ENCODE results near the gene SAYSD1. TPM values are rescaled to one million over a fixed set of nuclear protein-coding genes. Genes with fewer than 3 reads are reported as not detected.

The SAYSD1 gene
- total and polyA plus RNA-seq, 5 donors from 2014 or later: 20.6 to 33.6 (median 24.1) TPM

GRCh38 chr6:39077882-39078594, 36.9 kb downstream of the SAYSD1 start:
- Histone ChIP-seq H3K9me3 (ENCODE audit: control insufficient read depth in 2 of 2, low read length in 2 of 2) (no peaks in the 10 kb centered on the region), H3K27ac (ENCODE audit: insufficient read depth, low read length, poor library complexity, severe bottlenecking) (no peak overlapping the region), H3K4me1 (ENCODE audit: control insufficient read depth, insufficient read depth, low read length, poor library complexity, severe bottlenecking) (no peaks in the 10 kb centered on the region), H3K27me3 (ENCODE audit: control insufficient read depth, insufficient read depth, low read length) (no peaks in the 10 kb centered on the region), H3K4me3 (ENCODE audit: low read depth, low read length) (no peak overlapping the region), H3K36me3 (ENCODE audit: control insufficient read depth, insufficient read depth, low read length) (no peaks in the 10 kb centered on the region)
- Mint-ChIP-seq H3K36me3 (no peaks in the 10 kb centered on the region), H3K27me3 (peaks cover 4% of the 10 kb centered on the region), H3K9me3 (no peaks in the 10 kb centered on the region), H3K27ac (no peak overlapping the region), H3K4me1 (no peaks in the 10 kb centered on the region), H3K4me3 (no peak overlapping the region)
- DNase-seq: no peak
- ATAC-seq (ENCODE audit: low read depth in 2 of 2): no peak

GRCh38 chr6:39076623-39077535, 38.1 kb downstream of the SAYSD1 start:
- DNase-seq: no peak
- Histone ChIP-seq H3K27me3 (ENCODE audit: control insufficient read depth, insufficient read depth, low read length) (no peaks in the 10 kb centered on the region), H3K36me3 (ENCODE audit: control insufficient read depth, insufficient read depth, low read length) (no peaks in the 10 kb centered on the region), H3K4me3 (ENCODE audit: low read depth, low read length) (no peak overlapping the region), H3K4me1 (ENCODE audit: control insufficient read depth, insufficient read depth, low read length, poor library complexity, severe bottlenecking) (no peaks in the 10 kb centered on the region), H3K9me3 (ENCODE audit: control insufficient read depth in 2 of 2, low read length in 2 of 2) (no peaks in the 10 kb centered on the region), H3K27ac (ENCODE audit: insufficient read depth, low read length, poor library complexity, severe bottlenecking) (no peak overlapping the region)
- no peak for ATAC-seq (ENCODE audit: low read depth in 2 of 2)
- H3K9me3 Mint-ChIP-seq: no peaks in the 10 kb centered on the region
- no peak overlapping the region for H3K4me3 Mint-ChIP-seq
- H3K36me3 Mint-ChIP-seq: no peaks in the 10 kb centered on the region
- H3K4me1 Mint-ChIP-seq: no peaks in the 10 kb centered on the region
- no peak overlapping the region for H3K27ac Mint-ChIP-seq
- H3K27me3 Mint-ChIP-seq: peaks cover 4% of the 10 kb centered on the region

- no peak overlapping the region for H3K4me3 ChIP-seq (ENCODE audit: low read depth, low read length)
- no peak for ATAC-seq (ENCODE audit: low read depth in 2 of 2)
- Mint-ChIP-seq H3K4me3 (no peak overlapping the region), H3K4me1 (no peaks in the 10 kb centered on the region), H3K27me3 (peaks cover 4% of the 10 kb centered on the region), H3K27ac (no peak overlapping the region), H3K36me3 (no peaks in the 10 kb centered on the region), H3K9me3 (no peaks in the 10 kb centered on the region)
- H3K4me1 ChIP-seq (ENCODE audit: control insufficient read depth, insufficient read depth, low read length, poor library complexity, severe bottlenecking): no peaks in the 10 kb centered on the region
- H3K27ac ChIP-seq (ENCODE audit: insufficient read depth, low read length, poor library complexity, severe bottlenecking): no peak overlapping the region
- H3K27me3 ChIP-seq (ENCODE audit: control insufficient read depth, insufficient read depth, low read length): no peaks in the 10 kb centered on the region
- no peaks in the 10 kb centered on the region for H3K36me3 ChIP-seq (ENCODE audit: control insufficient read depth, insufficient read depth, low read length)
- H3K9me3 ChIP-seq (ENCODE audit: control insufficient read depth in 2 of 2, low read length in 2 of 2): no peaks in the 10 kb centered on the region
- DNase-seq: no peak
These were observed 39.0 kb downstream of the SAYSD1 start for GRCh38 chr6:39075807-39076622.

- Mint-ChIP-seq H3K9me3 (no peaks in the 10 kb centered on the region), H3K4me3 (peak overlapping the region in 1 of 4 donors; percentile 33), H3K36me3 (no peaks in the 10 kb centered on the region), H3K27me3 (peaks cover 4% of the 10 kb centered on the region), H3K4me1 (no peaks in the 10 kb centered on the region), H3K27ac (no peak overlapping the region)
- ATAC-seq (ENCODE audit: low read depth in 2 of 2) (no peak), DNase-seq (no peak)
- Histone ChIP-seq H3K36me3 (ENCODE audit: control insufficient read depth, insufficient read depth, low read length) (no peaks in the 10 kb centered on the region), H3K9me3 (ENCODE audit: control insufficient read depth in 2 of 2, low read length in 2 of 2) (no peaks in the 10 kb centered on the region), H3K27ac (ENCODE audit: insufficient read depth, low read length, poor library complexity, severe bottlenecking) (no peak overlapping the region), H3K4me1 (ENCODE audit: control insufficient read depth, insufficient read depth, low read length, poor library complexity, severe bottlenecking) (no peaks in the 10 kb centered on the region), H3K4me3 (ENCODE audit: low read depth, low read length) (no peak overlapping the region), H3K27me3 (ENCODE audit: control insufficient read depth, insufficient read depth, low read length) (no peaks in the 10 kb centered on the region)
These were observed 39.8 kb downstream of the SAYSD1 start for GRCh38 chr6:39075010-39075686.

GRCh38 chr6:39074486-39074885, 40.5 kb downstream of the SAYSD1 start:
- Mint-ChIP-seq H3K27ac (no peak overlapping the region), H3K4me1 (no peaks in the 10 kb centered on the region), H3K36me3 (no peaks in the 10 kb centered on the region), H3K4me3 (no peak overlapping the region), H3K9me3 (no peaks in the 10 kb centered on the region), H3K27me3 (peaks cover 4% of the 10 kb centered on the region)
- Histone ChIP-seq H3K36me3 (ENCODE audit: control insufficient read depth, insufficient read depth, low read length) (no peaks in the 10 kb centered on the region), H3K4me3 (ENCODE audit: low read depth, low read length) (no peak overlapping the region), H3K9me3 (ENCODE audit: control insufficient read depth in 2 of 2, low read length in 2 of 2) (no peaks in the 10 kb centered on the region), H3K27ac (ENCODE audit: insufficient read depth, low read length, poor library complexity, severe bottlenecking) (no peak overlapping the region), H3K4me1 (ENCODE audit: control insufficient read depth, insufficient read depth, low read length, poor library complexity, severe bottlenecking) (no peaks in the 10 kb centered on the region), H3K27me3 (ENCODE audit: control insufficient read depth, insufficient read depth, low read length) (no peaks in the 10 kb centered on the region)
- no peak for DNase-seq
- ATAC-seq (ENCODE audit: low read depth in 2 of 2): no peak

GRCh38 chr6:39073471-39074355, 41.3 kb downstream of the SAYSD1 start:
- Mint-ChIP-seq H3K27me3 (peaks cover 4% of the 10 kb centered on the region), H3K4me1 (no peaks in the 10 kb centered on the region), H3K9me3 (no peaks in the 10 kb centered on the region), H3K27ac (no peak overlapping the region), H3K4me3 (no peak overlapping the region), H3K36me3 (no peaks in the 10 kb centered on the region)
- no peaks in the 10 kb centered on the region for H3K36me3 ChIP-seq (ENCODE audit: control insufficient read depth, insufficient read depth, low read length)
- no peak overlapping the region for H3K27ac ChIP-seq (ENCODE audit: insufficient read depth, low read length, poor library complexity, severe bottlenecking)
- H3K9me3 ChIP-seq (ENCODE audit: control insufficient read depth in 2 of 2, low read length in 2 of 2): no peaks in the 10 kb centered on the region
- ATAC-seq (ENCODE audit: low read depth in 2 of 2): no peak
- no peaks in the 10 kb centered on the region for H3K27me3 ChIP-seq (ENCODE audit: control insufficient read depth, insufficient read depth, low read length)
- no peak for DNase-seq
- no peaks in the 10 kb centered on the region for H3K4me1 ChIP-seq (ENCODE audit: control insufficient read depth, insufficient read depth, low read length, poor library complexity, severe bottlenecking)
- no peak overlapping the region for H3K4me3 ChIP-seq (ENCODE audit: low read depth, low read length)
